ENCODE results near the gene VAV2. TPM values are rescaled to one million over a fixed set of nuclear protein-coding genes. Genes with fewer than 3 reads are reported as not detected.
"Not testable (repeated sequence)": the region's sequence is repeated elsewhere in the genome, so short reads cannot be mapped to it uniquely, and the experiment has no call there.

Gene VAV2
- total RNA-seq, 3 donors from 2014 or later (not counting 1 experiment from before 2014, with no cell fraction given) = 3.9 to 5.1 (median 4.8) TPM

DNA sequence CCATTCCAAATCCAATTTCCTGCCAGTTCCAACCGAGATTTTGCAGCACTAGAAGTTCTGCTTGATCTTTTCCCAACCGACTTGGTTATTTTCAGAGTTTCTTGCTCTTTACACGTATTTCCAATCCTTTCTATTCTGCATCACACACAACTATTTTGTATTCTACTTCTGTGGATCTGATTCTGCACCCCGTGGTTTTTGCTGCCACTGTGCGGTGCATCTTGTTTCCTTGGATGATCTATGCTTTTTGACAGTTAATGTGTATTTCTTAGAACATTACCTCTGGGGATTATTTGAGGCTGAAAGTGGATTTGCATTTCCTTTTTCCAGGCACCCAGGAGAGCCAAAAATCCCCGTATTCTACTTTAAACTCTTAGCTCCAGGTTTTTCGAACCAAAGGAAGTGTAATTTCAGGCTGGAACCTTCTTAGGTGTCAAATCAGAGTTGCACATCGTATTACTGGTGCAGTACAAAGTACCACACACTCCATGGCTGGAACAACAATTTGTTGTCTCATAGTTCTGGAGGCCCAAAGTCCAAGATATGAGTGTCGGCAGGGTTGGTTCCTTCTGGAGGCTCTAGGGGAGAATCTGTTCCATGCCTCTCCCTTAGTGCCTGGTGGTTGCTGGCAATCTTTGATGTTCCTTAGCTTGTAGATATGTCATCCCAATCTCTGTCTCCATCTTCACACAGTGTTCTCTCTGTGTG, 239.2 kb downstream of the VAV2 start:
- Histone ChIP-seq H3K27me3 (ENCODE audit: control insufficient read depth, insufficient read depth, low read length) (peaks cover 2% of the 10 kb centered on the region), H3K4me3 (ENCODE audit: low read length) (no peak overlapping the region), H3K36me3 (ENCODE audit: control insufficient read depth, insufficient read depth, low read length) (no peaks in the 10 kb centered on the region), H3K9me3 (ENCODE audit: control insufficient read depth, insufficient read depth, low read length) (no peaks in the 10 kb centered on the region), H3K4me1 (ENCODE audit: control insufficient read depth, insufficient read depth, low read length) (no peaks in the 10 kb centered on the region), H3K27ac (ENCODE audit: low read length) (no peak overlapping the region)
- Mint-ChIP-seq H3K36me3 (no peaks in the 10 kb centered on the region), H3K27ac (no peak overlapping the region), H3K4me1 (no peaks in the 10 kb centered on the region), H3K27me3 (ENCODE audit: low read depth in 2 of 2) (peaks cover 29 to 33% of the 10 kb centered on the region in 2 donors), H3K4me3 (no peak overlapping the region), H3K9me3 (no peaks in the 10 kb centered on the region)
- ATAC-seq = no peak
- no peak for DNase-seq
- intact Hi-C loops (cut with micrococcal nuclease) = no loop called here
- TF ChIP-seq, protein P1, sequence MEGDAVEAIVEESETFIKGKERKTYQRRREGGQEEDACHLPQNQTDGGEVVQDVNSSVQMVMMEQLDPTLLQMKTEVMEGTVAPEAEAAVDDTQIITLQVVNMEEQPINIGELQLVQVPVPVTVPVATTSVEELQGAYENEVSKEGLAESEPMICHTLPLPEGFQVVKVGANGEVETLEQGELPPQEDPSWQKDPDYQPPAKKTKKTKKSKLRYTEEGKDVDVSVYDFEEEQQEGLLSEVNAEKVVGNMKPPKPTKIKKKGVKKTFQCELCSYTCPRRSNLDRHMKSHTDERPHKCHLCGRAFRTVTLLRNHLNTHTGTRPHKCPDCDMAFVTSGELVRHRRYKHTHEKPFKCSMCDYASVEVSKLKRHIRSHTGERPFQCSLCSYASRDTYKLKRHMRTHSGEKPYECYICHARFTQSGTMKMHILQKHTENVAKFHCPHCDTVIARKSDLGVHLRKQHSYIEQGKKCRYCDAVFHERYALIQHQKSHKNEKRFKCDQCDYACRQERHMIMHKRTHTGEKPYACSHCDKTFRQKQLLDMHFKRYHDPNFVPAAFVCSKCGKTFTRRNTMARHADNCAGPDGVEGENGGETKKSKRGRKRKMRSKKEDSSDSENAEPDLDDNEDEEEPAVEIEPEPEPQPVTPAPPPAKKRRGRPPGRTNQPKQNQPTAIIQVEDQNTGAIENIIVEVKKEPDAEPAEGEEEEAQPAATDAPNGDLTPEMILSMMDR (IDR thresholded peaks at IDR 0.05) = no peak
- WGBS (ENCODE audit: insufficient coverage) = 68% methylated on average over 8 of the region's 9 CpGs

DNA sequence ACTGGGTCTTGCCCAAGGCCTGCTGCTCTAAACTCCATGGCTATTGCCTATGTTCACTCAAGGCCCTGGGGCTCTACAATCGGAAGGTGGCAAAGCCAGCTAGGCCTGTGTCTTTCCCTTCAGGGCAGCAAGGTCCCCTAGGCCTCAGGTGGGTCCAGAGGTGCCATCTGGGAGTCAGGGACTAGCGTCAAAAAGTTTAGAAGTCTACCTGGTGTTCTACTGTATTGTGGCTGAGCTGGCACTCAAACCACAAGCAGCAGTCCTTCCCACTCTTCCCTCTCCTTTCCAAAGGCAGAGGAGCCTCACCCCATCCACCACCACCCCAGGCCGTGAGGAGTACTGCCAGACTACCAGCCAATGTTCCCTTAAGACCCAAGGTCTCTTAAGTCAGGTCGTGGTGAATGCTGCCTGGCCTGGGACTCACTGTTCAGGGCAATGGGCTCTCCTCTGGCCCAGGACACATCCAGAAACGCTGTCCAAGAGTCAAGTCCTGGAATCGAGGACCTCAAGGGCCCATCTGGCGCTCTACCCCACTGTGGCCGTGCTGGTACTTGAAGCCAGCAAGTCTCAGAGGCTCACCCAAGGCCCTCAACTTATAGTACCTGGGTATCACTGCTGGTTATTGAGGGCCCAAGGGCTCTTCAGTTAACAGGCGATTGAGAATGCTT, 241.0 kb downstream of the VAV2 start:
- H3K27me3 Mint-ChIP-seq (ENCODE audit: low read depth in 2 of 2) = peaks cover 41 to 44% of the 10 kb centered on the region in 2 donors
- H3K4me1 Mint-ChIP-seq = no peaks in the 10 kb centered on the region
- intact Hi-C loops (cut with micrococcal nuclease) = no loop called here
- no peak overlapping the region for H3K27ac ChIP-seq (ENCODE audit: low read length)
- no peak overlapping the region for H3K27ac Mint-ChIP-seq
- WGBS (ENCODE audit: insufficient coverage) = 77% methylated on average over 9 of the region's 9 CpGs
- H3K4me3 ChIP-seq (ENCODE audit: low read length) = no peak overlapping the region
- H3K27me3 ChIP-seq (ENCODE audit: control insufficient read depth, insufficient read depth, low read length) = peaks cover 2% of the 10 kb centered on the region
- no peak for DNase-seq
- H3K4me3 Mint-ChIP-seq = no peak overlapping the region
- ATAC-seq = no peak
- H3K4me1 ChIP-seq (ENCODE audit: control insufficient read depth, insufficient read depth, low read length) = no peaks in the 10 kb centered on the region
- no peaks in the 10 kb centered on the region for H3K36me3 Mint-ChIP-seq
- H3K9me3 ChIP-seq (ENCODE audit: control insufficient read depth, insufficient read depth, low read length) = no peaks in the 10 kb centered on the region
- no peaks in the 10 kb centered on the region for H3K36me3 ChIP-seq (ENCODE audit: control insufficient read depth, insufficient read depth, low read length)
- TF ChIP-seq, protein P1 (IDR thresholded peaks at IDR 0.05) = no peak
- no peaks in the 10 kb centered on the region for H3K9me3 Mint-ChIP-seq

DNA sequence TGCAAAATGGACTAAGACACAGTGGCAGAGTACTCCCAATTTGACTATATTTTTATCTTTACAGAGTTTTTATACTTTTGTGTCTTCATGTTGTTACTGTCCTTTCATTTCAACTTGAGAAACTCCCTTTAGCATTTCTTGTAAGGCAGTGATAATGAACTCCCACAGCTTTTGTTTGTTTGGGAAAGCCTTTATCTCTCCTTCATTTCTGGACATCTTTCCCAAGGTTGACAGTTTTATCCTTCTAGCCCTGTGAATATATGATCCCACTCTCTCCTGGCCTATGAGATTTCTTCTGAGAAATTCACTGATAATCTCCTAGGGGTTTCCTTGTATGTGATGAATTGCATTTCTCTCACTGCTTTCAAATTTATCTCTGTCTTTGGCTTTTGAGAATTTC, 244.8 kb downstream of the VAV2 start:
- Histone ChIP-seq H3K27ac (ENCODE audit: low read length) (no peak overlapping the region), H3K27me3 (ENCODE audit: control insufficient read depth, insufficient read depth, low read length) (peaks cover 2% of the 10 kb centered on the region), H3K4me3 (ENCODE audit: low read length) (no peak overlapping the region), H3K4me1 (ENCODE audit: control insufficient read depth, insufficient read depth, low read length) (no peaks in the 10 kb centered on the region), H3K36me3 (ENCODE audit: control insufficient read depth, insufficient read depth, low read length) (no peaks in the 10 kb centered on the region), H3K9me3 (ENCODE audit: control insufficient read depth, insufficient read depth, low read length) (no peaks in the 10 kb centered on the region)
- ATAC-seq (no peak), DNase-seq (no peak)
- H3K4me3 Mint-ChIP-seq = no peak overlapping the region
- H3K27ac Mint-ChIP-seq = no peak overlapping the region
- peaks cover 30 to 32% of the 10 kb centered on the region in 2 donors for H3K27me3 Mint-ChIP-seq (ENCODE audit: low read depth in 2 of 2)
- intact Hi-C loops (cut with micrococcal nuclease) = no loop called here
- no peaks in the 10 kb centered on the region for H3K9me3 Mint-ChIP-seq
- H3K36me3 Mint-ChIP-seq = no peaks in the 10 kb centered on the region
- no peaks in the 10 kb centered on the region for H3K4me1 Mint-ChIP-seq
- TF ChIP-seq, protein P1 (IDR thresholded peaks at IDR 0.05) = no peak

DNA sequence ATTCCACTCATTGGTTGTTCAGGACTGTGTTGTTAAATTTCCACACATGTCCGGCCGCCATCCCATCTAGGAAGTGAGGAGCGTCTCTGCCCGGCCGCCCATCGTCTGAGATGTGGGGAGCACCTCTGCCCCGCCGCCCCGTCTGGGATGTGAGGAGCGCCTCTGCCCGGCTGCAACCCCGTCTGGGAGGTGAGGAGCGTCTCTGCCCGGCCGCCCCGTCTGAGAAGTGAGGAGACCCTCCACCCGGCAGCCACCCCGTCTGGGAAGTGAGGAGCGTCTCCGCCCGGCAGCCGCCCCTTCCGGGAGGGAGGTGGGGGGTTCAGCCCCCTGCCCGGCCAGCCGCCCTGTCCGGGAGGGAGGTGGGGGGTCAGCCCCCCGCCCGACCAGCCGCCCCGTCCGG, 247.6 kb downstream of the VAV2 start:
- intact Hi-C loops (cut with micrococcal nuclease); H3K27me3 ChIP-seq (ENCODE audit: control insufficient read depth, insufficient read depth, low read length); ATAC-seq; DNase-seq; H3K4me3 Mint-ChIP-seq; H3K9me3 ChIP-seq (ENCODE audit: control insufficient read depth, insufficient read depth, low read length); H3K4me1 ChIP-seq (ENCODE audit: control insufficient read depth, insufficient read depth, low read length); H3K4me3 ChIP-seq (ENCODE audit: low read length); H3K4me1 Mint-ChIP-seq; H3K27ac Mint-ChIP-seq; H3K36me3 ChIP-seq (ENCODE audit: control insufficient read depth, insufficient read depth, low read length); H3K27ac ChIP-seq (ENCODE audit: low read length); H3K36me3 Mint-ChIP-seq; H3K9me3 Mint-ChIP-seq: not testable (repeated sequence)
- peaks cover 22 to 30% of the 10 kb centered on the region in 2 donors for H3K27me3 Mint-ChIP-seq (ENCODE audit: low read depth in 2 of 2)
- WGBS (ENCODE audit: insufficient coverage) = 94% methylated on average over 19 of the region's 31 CpGs
